Uterus (tissue), 2 donors: ENCODE measurements around the gene RBP5.

Experiments used
- POLR2A ChIP-seq, 2 donors: fragments of 450-650 bp; IDR thresholded peaks; one replicate each; pipeline ENCODE4 v1.6.1; 2016; ENCODE audit warnings: antibody characterized with exemption in 2 of 2, mild to moderate bottlenecking in 1 of 2, moderate library complexity in 1 of 2
- TF ChIP-seq, protein P1 (sequence below), 4 experiments: fragments of 200-600 bp in 2 of 4; fragments of 450-650 bp in 2 of 4; sonication (generic) in 2 of 4; IDR thresholded peaks; one replicate each; pipeline ENCODE4 v1.5.1; 2016 to 2019; ENCODE audit warnings: antibody characterized with exemption in 4 of 4, mild to moderate bottlenecking in 2 of 4, moderate library complexity in 1 of 4

- TF ChIP-seq, protein P1, sequence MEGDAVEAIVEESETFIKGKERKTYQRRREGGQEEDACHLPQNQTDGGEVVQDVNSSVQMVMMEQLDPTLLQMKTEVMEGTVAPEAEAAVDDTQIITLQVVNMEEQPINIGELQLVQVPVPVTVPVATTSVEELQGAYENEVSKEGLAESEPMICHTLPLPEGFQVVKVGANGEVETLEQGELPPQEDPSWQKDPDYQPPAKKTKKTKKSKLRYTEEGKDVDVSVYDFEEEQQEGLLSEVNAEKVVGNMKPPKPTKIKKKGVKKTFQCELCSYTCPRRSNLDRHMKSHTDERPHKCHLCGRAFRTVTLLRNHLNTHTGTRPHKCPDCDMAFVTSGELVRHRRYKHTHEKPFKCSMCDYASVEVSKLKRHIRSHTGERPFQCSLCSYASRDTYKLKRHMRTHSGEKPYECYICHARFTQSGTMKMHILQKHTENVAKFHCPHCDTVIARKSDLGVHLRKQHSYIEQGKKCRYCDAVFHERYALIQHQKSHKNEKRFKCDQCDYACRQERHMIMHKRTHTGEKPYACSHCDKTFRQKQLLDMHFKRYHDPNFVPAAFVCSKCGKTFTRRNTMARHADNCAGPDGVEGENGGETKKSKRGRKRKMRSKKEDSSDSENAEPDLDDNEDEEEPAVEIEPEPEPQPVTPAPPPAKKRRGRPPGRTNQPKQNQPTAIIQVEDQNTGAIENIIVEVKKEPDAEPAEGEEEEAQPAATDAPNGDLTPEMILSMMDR (IDR thresholded peaks at IDR 0.05) = no peak
- TF ChIP-seq POLR2A (IDR thresholded peaks at IDR 0.05) = no peak
Measured at GRCh38 chr12:7122811-7123769, 5.6 kb downstream of the RBP5 start.
